Endodermal cell (in vitro differentiated cells): ENCODE measurements around the gene CMC1. TPM values are rescaled to one million over a fixed set of nuclear protein-coding genes. Genes with fewer than 3 reads are reported as not detected.
A peak's percentile ranks its signal among the peaks of the same experiment; 100 is the strongest.

Source experiments
- DNase-seq: peaks from one replicate; pipeline ENCODE4 v3.0.0-alpha.2; 2017
- H3K27ac ChIP-seq: 2 replicates; pipeline ENCODE4 v1.5.1; 2013; ENCODE audit warnings: mild to moderate bottlenecking, low read depth, low read length, moderate library complexity
- H3K27me3 ChIP-seq: 2 replicates; pipeline ENCODE4 v1.6.1; 2013; ENCODE audit warnings: mild to moderate bottlenecking, low read length, moderate library complexity; ENCODE audit not compliant: insufficient read depth, control insufficient read depth, poor library complexity, severe bottlenecking
- H3K36me3 ChIP-seq: 2 replicates; pipeline ENCODE4 v1.7.0; 2013; ENCODE audit warnings: mild to moderate bottlenecking, low read length, moderate library complexity; ENCODE audit not compliant: control insufficient read depth, insufficient read depth
- H3K4me1 ChIP-seq: one replicate; pipeline ENCODE4 v1.7.0; 2013; ENCODE audit warnings: low read length; ENCODE audit not compliant: control insufficient read depth, insufficient read depth
- H3K4me3 ChIP-seq: 2 replicates; pipeline ENCODE4 v1.5.1; 2013; ENCODE audit warnings: mild to moderate bottlenecking, low read length, moderate library complexity
- H3K9ac ChIP-seq: 2 replicates; pipeline ENCODE4 v1.6.1; 2013; ENCODE audit warnings: mild to moderate bottlenecking, low read length, moderate library complexity; ENCODE audit not compliant: poor library complexity, severe bottlenecking; ENCODE audit errors: extremely low read depth
- H3K9me3 ChIP-seq: 2 replicates; pipeline ENCODE4 v1.6.1; 2013; ENCODE audit warnings: mild to moderate bottlenecking, low read length, moderate library complexity; ENCODE audit not compliant: control insufficient read depth
- H3K27ac Mint-ChIP-seq: 2 replicates; pipeline ENCODE4 v1.8.0; 2020; ENCODE audit warnings: mixed read lengths
- H3K27me3 Mint-ChIP-seq: 2 replicates; pipeline ENCODE4 v1.8.0; 2021; ENCODE audit warnings: mild to moderate bottlenecking, mixed read lengths; ENCODE audit not compliant: insufficient read depth
- H3K36me3 Mint-ChIP-seq: 2 replicates; pipeline ENCODE4 v1.8.0; 2020; ENCODE audit warnings: low read depth, mixed read lengths
- H3K4me1 Mint-ChIP-seq: 2 replicates; pipeline ENCODE4 v1.8.0; 2020; ENCODE audit warnings: mixed read lengths
- H3K4me3 Mint-ChIP-seq: 2 replicates; pipeline ENCODE4 v1.8.0; 2020; ENCODE audit warnings: mild to moderate bottlenecking, moderate library complexity, mixed read lengths
- H3K9me3 Mint-ChIP-seq: 2 replicates; pipeline ENCODE4 v1.8.0; 2020; ENCODE audit warnings: mild to moderate bottlenecking, mixed read lengths
- CTCF ChIP-seq: fragments of 200-600 bp; sonication (generic); conservative IDR thresholded peaks from 2 replicates; pipeline ENCODE4 v1.5.0; 2021; ENCODE audit warnings: antibody characterized with exemption, mild to moderate bottlenecking
- WGBS, 2 experiments: methylation state at CpG; one replicate each; pipeline versions ENCODE4 v1.1.5 to v1.1.7; 2013; ENCODE audit warnings: missing lambda C conversion rate in 2 of 2, mixed read lengths in 1 of 2; ENCODE audit not compliant: insufficient coverage in 1 of 2, insufficient read length in 1 of 2; 5-methylcytosine and 5-hydroxymethylcytosine counted together
- total RNA-seq, 2 donors: library from RNA; stranded (reverse); fragmentation: NEBNext Ultra II Directional in 1 of 2; extraction: Animal tissue kit (Norgen Biotek cat#: 25700) in 1 of 2; gene quantifications; 2 replicates in 1 of 2; 3 replicates in 1 of 2; pipeline ENCODE4 v1.2.1, GENCODE V29; 2021

The CMC1 gene
- total RNA-seq, 2 donors from 2014 or later: 23.8 to 33.6 TPM

GRCh38 chr3:28242519-28242918 is 1.1 kb downstream of the CMC1 start:
- peak overlapping the region; percentile 74 for H3K4me3 Mint-ChIP-seq
- H3K4me3 ChIP-seq: peak overlapping the region; percentile 94
- no peak for TF ChIP-seq CTCF
- no peak for DNase-seq
- peaks cover 9% of the 10 kb centered on the region for H3K4me1 ChIP-seq
- 87 to 96% methylated on average over 3 of the region's 3 CpGs for WGBS, 2 experiments
- H3K4me1 Mint-ChIP-seq: peaks cover 58% of the 10 kb centered on the region
- no peak overlapping the region for H3K27ac Mint-ChIP-seq
- H3K9me3 Mint-ChIP-seq: no peaks in the 10 kb centered on the region
- no peaks in the 10 kb centered on the region for H3K9me3 ChIP-seq
- no peaks in the 10 kb centered on the region for H3K27me3 ChIP-seq
- no peak overlapping the region for H3K27ac ChIP-seq
- H3K27me3 Mint-ChIP-seq: no peaks in the 10 kb centered on the region
- H3K36me3 ChIP-seq: no peaks in the 10 kb centered on the region
- H3K36me3 Mint-ChIP-seq: no peaks in the 10 kb centered on the region
- peak overlapping the region; percentile 84 for H3K9ac ChIP-seq

- Histone ChIP-seq H3K4me3 (no peak overlapping the region), H3K36me3 (no peaks in the 10 kb centered on the region), H3K27me3 (no peaks in the 10 kb centered on the region), H3K9ac (no peak overlapping the region), H3K4me1 (peaks cover 9% of the 10 kb centered on the region), H3K27ac (no peak overlapping the region), H3K9me3 (no peaks in the 10 kb centered on the region)
- no peaks in the 10 kb centered on the region for H3K36me3 Mint-ChIP-seq
- peaks cover 57% of the 10 kb centered on the region for H3K4me1 Mint-ChIP-seq
- H3K4me3 Mint-ChIP-seq: peak overlapping the region; percentile 74
- H3K9me3 Mint-ChIP-seq: no peaks in the 10 kb centered on the region
- no peak overlapping the region for H3K27ac Mint-ChIP-seq
- no peaks in the 10 kb centered on the region for H3K27me3 Mint-ChIP-seq
- no peak for DNase-seq
- TF ChIP-seq CTCF: no peak
- 74 to 78% methylated on average over 1 of the region's 3 CpGs for WGBS, 2 experiments
These were observed 2.1 kb downstream of the CMC1 start for GRCh38 chr3:28243424-28244106.

- no peak overlapping the region for H3K4me3 ChIP-seq
- H3K36me3 ChIP-seq: no peaks in the 10 kb centered on the region
- H3K36me3 Mint-ChIP-seq: no peaks in the 10 kb centered on the region
- no peak overlapping the region for H3K9ac ChIP-seq
- no peak overlapping the region for H3K27ac ChIP-seq
- WGBS, 2 experiments: 93 to 96% methylated on average over 8 of the region's 8 CpGs
- H3K27ac Mint-ChIP-seq: no peak overlapping the region
- TF ChIP-seq CTCF: no peak
- no peak overlapping the region for H3K4me3 Mint-ChIP-seq
- H3K9me3 ChIP-seq: no peaks in the 10 kb centered on the region
- peaks cover 7% of the 10 kb centered on the region for H3K4me1 ChIP-seq
- H3K9me3 Mint-ChIP-seq: no peaks in the 10 kb centered on the region
- DNase-seq: no peak
- no peaks in the 10 kb centered on the region for H3K27me3 ChIP-seq
- H3K4me1 Mint-ChIP-seq: peaks cover 51% of the 10 kb centered on the region
- no peaks in the 10 kb centered on the region for H3K27me3 Mint-ChIP-seq
These were observed 3.1 kb downstream of the CMC1 start for GRCh38 chr3:28244491-28244890.
